NB4 (cell line): ENCODE data around the gene PPP1R15B.

Experiments
- DNase-seq: peaks from one replicate; pipeline ENCODE4 v3.0.0; 2010; ENCODE audit warnings: low read depth
- H3K4me3 ChIP-seq: one replicate; pipeline ENCODE4 v1.5.1; 2011; ENCODE audit warnings: mild to moderate bottlenecking, low read depth, low read length, moderate library complexity
- CTCF ChIP-seq: IDR thresholded peaks from one replicate; pipeline ENCODE4 v1.5.1; 2012; ENCODE audit warnings: low read depth, low read length
- MYC ChIP-seq: IDR thresholded peaks from 2 replicates; pipeline ENCODE4 v1.6.1; 2011; ENCODE audit warnings: low read depth, low read length
- POLR2A ChIP-seq: IDR thresholded peaks from 2 replicates; pipeline ENCODE4 v1.6.1; 2011; ENCODE audit warnings: mild to moderate bottlenecking; ENCODE audit not compliant: insufficient read length; ENCODE audit errors: extremely low read depth
- TF ChIP-seq, protein P1 (sequence below): IDR thresholded peaks from 2 replicates; pipeline ENCODE4 v1.6.1; 2011; ENCODE audit warnings: low read depth, low read length

The PPP1R15B gene

GRCh38 chr1:204391629-204392028 lies 20.0 kb downstream of the PPP1R15B start:
- H3K4me3 ChIP-seq, result no peak overlapping the region
- TF ChIP-seq POLR2A (no peak), MYC (no peak), CTCF (no peak)
- TF ChIP-seq, protein P1, sequence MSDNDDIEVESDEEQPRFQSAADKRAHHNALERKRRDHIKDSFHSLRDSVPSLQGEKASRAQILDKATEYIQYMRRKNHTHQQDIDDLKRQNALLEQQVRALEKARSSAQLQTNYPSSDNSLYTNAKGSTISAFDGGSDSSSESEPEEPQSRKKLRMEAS, result no peak
- DNase-seq, result no peak

GRCh38 chr1:204390751-204391466 lies 20.7 kb downstream of the PPP1R15B start:
- no peak for DNase-seq
- TF ChIP-seq CTCF, result no peak
- no peak for TF ChIP-seq MYC
- no peak for TF ChIP-seq POLR2A
- TF ChIP-seq, protein P1, result no peak
- no peak overlapping the region for H3K4me3 ChIP-seq

- DNase-seq, result no peak
Observed at GRCh38 chr1:204385727-204386126, 25.9 kb downstream of the PPP1R15B start.

GRCh38 chr1:204384636-204385352 lies 26.8 kb downstream of the PPP1R15B start:
- TF ChIP-seq POLR2A, result no peak
- TF ChIP-seq, protein P1, result no peak
- TF ChIP-seq MYC, result no peak
- TF ChIP-seq CTCF, result no peak
- H3K4me3 ChIP-seq, result no peak overlapping the region
- DNase-seq, result no peak

More at GRCh38 chr1:204385727-204386126, 25.9 kb downstream of the PPP1R15B start:
- TF ChIP-seq MYC (no peak), CTCF (no peak), POLR2A (no peak)
- TF ChIP-seq, protein P1, result no peak
- no peak overlapping the region for H3K4me3 ChIP-seq

GRCh38 chr1:204383163-204383904 lies 28.3 kb downstream of the PPP1R15B start:
- peak; percentile 19 for DNase-seq
- TF ChIP-seq POLR2A (no peak), CTCF (no peak), MYC (no peak)
- TF ChIP-seq, protein P1, result no peak
- H3K4me3 ChIP-seq, result no peak overlapping the region
